Choroid plexus epithelial cell (primary cell): ENCODE data around the gene PARM1.

Experiments
- DNase-seq: peaks from one replicate; pipeline ENCODE4 v3.0.0-alpha.2; 2010; ENCODE audit warnings: low read depth
- H3K4me3 ChIP-seq: 2 replicates; pipeline ENCODE4 v1.5.1; 2011; ENCODE audit warnings: low read depth, mild to moderate bottlenecking, control low read depth, low read length, moderate library complexity
- CTCF ChIP-seq: conservative IDR thresholded peaks from 2 replicates; pipeline ENCODE4 v1.5.1; 2011; ENCODE audit warnings: low read depth, mild to moderate bottlenecking, control low read depth, inconsistent platforms, low read length, moderate library complexity

The PARM1 gene

DNA sequence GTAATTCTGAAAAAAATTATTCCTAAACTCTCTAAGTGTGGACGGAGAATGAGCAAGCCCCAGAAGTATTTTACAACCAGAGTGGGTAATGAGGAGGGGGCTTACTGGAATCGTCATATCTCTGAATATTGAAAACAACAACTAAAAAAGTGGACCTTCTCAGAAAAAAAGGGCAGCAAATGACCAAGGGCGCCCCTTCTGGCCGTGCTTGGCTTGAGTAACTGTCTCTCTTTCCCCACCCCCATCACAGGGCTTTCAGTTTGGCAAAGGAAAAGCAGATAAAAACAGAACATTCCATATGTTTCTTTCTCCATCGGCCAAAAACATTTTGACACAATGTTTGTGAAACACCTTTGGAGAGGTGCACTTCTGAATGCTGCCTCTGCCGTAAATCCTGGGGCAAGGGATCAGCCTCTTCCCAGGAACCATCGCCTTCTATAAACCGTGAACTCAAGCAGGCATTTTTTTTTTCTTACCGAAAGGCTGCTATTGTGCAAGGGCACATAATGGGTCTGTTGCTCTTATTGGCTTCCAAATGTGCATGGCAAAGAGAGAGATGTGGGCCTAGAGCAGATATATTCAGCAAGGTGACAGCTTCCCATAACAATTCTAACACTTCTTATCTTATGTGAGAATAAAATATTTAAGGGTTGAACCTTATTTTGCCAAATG is 115.4 kb downstream of the PARM1 start:
- TF ChIP-seq CTCF = no peak
- H3K4me3 ChIP-seq = no peak overlapping the region
- no peak for DNase-seq

GRCh38 chr4:75051431-75051830 is 118.5 kb downstream of the PARM1 start:
- TF ChIP-seq CTCF = no peak
- no peak for DNase-seq
- no peak overlapping the region for H3K4me3 ChIP-seq

DNA sequence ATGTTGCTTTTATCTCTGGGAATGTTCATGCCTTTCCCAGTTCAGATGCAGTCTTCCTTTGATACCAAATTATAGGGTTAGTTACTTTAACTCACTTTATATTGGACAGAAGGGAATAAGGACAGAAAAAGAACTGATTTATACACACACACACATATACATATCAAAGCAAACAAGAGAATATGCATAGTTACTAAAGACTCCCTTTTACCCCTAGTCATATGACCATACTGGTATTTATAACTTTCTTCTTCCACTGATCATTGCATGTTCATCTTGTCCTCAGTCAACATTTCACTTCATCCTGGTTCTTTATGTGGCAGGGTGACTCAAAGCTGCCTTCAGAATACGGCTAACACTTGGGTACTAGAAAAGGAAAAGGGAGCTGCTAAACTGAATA is 120.4 kb downstream of the PARM1 start:
- no peak for TF ChIP-seq CTCF
- H3K4me3 ChIP-seq = no peak overlapping the region
- no peak for DNase-seq

DNA sequence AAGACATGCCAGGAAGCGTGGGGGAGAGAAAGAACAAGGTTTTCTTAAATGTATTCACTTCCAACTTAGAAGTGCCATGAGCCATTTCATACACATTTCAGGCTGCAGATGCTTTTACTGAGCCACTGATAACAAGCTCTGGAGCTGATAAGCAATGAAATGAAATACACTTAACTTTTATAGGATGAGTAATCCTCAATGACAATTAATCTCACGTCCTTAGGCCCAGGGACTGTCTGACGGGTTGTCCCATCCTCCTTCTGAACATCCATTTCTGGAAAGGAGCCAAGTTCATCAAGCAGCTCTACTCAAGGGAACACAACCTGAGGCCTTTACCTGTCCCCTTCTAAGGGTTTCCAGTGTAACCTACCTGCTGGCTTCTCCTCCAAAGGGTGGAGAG is 121.2 kb downstream of the PARM1 start:
- H3K4me3 ChIP-seq = no peak overlapping the region
- no peak for DNase-seq
- TF ChIP-seq CTCF = no peak

DNA sequence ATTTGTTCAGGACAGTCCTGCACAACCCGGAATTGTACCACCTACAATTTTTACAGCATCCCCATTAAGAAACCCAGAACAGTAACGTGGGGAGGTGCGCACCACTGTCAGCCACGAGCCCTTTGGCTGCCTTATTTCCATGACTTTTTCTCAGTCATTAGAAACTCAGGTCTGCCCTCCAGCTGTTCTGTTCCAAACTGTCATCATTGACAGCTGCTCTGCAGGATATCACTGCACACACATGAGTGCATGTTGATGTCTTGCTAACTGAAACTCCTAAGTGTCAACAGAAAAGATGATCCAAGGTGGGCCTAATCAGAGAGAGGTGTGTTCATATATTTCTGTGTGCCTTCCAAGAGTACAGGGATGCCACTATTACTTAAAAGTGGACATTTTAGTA is 123.4 kb downstream of the PARM1 start:
- TF ChIP-seq CTCF = no peak
- DNase-seq = no peak
- no peak overlapping the region for H3K4me3 ChIP-seq

DNA sequence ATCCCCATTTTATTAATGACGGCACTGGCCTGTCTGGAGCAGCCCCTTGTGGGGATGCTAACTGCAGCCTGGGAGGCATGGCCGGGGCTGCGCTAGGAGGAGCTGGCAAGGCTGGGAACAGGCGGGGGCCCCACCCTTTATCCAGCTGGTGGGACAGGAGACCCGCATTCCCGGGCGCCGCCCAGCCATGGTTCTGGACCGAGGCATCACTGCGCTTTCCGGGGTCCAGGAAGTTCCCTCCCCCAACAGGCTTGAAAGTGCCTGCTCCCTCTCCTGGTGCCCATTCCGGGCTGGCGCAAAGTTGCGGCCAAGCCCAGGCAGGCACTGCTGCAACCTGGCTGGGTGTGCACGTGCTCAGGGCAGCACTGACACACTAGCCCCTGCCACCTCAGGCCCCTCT is 124.5 kb downstream of the PARM1 start:
- no peak overlapping the region for H3K4me3 ChIP-seq
- DNase-seq = no peak
- TF ChIP-seq CTCF = no peak

DNA sequence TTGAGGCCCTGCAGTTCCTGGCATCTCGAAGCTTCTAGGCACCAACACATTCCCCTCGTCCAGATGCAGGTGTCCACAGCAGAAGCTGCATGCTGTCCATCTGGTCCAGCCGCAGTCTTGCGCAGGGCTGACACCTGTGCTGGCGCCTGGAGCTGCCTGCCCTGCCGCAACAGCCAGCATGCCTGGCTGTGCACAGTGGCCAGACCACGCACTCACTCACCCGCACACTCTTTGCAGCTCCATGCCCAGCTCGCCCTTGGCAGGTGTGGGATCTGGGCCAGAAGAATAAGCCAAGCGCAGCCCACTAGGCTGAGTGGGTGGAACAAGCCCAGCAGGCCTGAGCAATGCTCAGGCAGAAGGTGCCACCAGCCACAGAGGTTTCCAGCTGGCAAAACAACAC is 125.6 kb downstream of the PARM1 start:
- DNase-seq = no peak
- TF ChIP-seq CTCF = no peak
- no peak overlapping the region for H3K4me3 ChIP-seq
